ENCODE results near the gene MRPL41.
"Not testable (repeated sequence)": the region's sequence is repeated elsewhere in the genome, so short reads cannot be mapped to it uniquely, and the experiment has no call there.

MRPL41 gene

DNA sequence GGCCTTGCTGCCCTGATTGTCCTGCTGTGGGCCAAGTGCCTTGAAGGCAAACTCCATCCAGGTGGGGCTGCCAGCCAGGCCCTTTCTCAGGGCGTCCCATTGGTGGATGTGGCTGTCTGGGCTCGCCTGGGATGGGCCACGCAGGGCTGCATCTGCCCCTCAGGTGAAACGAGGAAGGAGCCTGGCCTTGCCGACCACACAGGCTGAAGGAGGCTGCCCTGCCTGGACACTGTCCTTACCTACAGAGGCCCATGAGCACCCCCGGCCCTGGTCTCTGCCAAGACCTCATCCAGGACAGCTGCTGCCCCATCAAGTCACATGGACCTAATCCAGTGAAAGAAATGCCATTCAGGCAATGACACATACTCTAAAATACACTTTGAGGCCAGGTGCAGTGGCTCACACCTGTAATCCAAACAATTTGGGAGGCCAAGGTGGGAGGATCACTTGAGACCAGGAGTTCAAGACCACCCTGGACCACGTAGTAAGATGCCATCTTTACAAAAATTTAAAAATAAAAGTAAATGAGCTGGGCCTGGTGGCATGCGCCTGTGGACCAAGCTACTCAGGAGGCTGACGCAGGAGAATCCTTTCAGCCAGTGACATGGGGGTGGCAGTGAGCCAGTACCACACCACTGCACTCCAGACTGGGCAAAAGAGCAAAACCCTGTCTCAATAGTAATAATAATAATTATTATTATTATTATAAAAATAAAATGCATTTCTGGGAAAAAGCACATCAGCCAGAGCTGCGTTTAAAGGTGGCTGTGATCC, 35.3 kb upstream of the MRPL41 start:
- no peak for DNase-seq
- TF ChIP-seq POLR2A (IDR thresholded peaks at IDR 0.05; ENCODE audit: low read length), result no peak
- TF ChIP-seq GATA1 (IDR thresholded peaks at IDR 0.05; ENCODE audit: low read depth, low read length), result no peak

DNA sequence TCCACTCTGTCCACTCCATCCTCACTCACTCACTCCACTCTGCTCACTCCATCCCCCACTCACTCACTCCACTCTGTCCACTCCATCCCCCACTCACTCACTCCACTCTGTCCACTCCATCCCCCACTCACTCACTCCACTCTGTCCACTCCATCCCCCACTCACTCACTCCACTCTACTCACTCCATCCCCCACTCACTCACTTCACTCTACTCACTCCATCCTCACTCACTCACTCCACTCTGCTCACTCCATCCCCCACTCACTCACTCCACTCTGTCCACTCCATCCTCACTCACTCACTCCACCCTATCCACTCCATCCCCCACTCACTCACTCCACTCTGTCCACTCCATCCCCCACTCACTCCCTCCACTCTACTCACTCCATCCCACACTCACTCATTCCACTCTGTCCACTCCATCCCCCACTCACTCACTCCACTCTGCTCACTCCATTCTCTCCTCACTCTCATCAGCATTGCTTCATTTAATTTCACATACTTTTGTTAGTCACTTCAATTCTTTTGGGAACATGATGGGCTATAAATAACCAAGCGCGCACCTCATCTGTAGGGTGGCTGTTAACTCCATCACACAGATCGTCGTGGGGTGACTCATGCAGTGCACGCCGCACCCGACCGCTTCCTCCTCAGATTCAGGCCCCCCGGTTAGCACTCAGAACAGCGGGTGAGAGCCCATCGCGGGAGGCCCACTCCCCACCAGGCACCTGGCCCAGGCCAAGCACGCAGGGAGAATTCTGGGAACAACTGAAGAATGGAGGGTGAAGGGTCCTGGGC, 32.8 kb upstream of the MRPL41 start:
- DNase-seq, result not testable (repeated sequence)

DNA sequence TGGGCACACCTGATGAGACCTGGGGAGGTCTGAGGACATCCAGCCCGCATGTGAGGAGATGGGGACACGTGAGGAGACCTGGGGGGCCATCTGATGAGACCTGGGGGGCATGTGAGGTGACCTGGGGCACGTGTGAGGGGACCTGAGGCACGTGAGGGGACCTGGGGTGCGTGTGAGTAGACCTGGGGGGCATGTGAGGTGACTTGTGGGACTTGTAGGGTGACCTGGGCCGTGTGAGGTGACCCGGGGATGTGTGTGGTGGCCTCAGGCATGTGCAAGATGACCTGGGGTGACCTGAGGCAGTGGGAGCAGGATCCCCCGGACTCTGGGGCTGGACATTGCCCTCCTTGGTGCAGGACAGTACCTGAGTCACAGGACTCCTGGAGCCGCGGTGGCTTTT, 32.1 kb upstream of the MRPL41 start:
- TF ChIP-seq GATA1 (IDR thresholded peaks at IDR 0.05; ENCODE audit: low read depth, low read length), result no peak
- no peak for TF ChIP-seq POLR2A (IDR thresholded peaks at IDR 0.05; ENCODE audit: low read length)
- no peak for DNase-seq

DNA sequence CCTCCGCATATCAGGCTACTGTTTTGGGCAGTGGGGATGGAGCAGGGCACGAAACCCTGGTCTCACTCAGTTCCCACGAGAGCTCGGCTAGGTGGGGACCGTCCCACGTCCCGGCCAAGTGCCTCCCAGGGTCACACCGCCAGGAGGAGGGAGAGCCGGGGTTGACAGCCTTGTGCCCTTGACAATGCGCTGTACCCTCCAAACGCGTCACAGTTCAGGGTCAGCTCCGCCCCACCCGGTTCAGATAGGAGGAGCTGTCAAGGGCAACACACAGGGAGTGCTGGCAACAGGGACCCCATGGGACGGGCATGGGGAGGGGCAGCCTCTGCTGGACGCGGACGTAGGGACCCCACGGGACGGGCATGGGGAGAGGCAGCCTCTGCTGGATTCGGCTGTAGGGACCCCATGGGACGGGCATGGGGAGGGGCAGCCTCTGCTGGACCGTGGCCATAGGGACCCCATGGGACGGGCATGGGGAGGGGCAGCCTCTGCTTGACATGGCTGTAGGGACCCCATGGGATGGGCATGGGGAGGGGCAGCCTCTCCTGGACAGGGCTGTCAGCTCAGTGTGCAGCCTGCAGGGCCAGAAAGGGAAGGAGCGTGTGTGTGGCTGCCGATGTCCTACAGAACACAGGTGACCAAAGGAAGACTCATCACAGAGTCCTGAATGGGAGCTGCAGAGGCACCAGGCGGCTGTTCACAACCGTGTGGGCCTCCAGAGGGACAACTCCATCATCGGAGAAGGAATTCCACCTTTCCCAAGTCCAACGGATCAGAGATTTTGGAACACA, 30.9 kb upstream of the MRPL41 start:
- TF ChIP-seq GATA1 (IDR thresholded peaks at IDR 0.05; ENCODE audit: low read depth, low read length) (no peak), POLR2A (IDR thresholded peaks at IDR 0.05; ENCODE audit: low read length) (no peak)
- no peak for DNase-seq

DNA sequence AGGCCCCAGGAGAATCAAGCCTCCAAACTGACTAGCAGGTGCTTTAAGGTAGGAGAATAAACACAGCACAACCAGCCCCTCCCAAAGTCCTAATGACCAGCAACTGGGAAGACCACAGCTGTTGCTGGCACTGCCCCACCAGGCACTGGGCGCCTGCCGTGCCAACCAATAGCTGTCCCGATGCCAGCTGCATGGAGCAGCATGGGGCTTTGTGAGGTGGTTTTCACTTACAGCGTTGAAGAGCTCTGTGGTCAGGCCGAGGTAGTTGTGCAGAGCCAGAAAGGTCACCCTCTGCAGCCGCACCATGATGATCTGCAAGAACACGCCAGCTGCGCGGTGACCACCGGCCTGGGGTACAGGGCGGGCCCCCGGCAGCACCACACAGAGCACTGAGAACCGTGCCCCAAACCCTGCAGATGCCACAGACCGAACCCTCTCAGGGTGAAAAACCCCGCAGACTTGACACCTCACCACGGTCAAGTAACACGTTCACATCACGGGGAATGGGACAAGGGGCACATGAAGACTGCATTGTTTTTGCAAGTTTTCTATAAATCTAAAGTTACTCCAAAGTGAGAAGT, 30.2 kb upstream of the MRPL41 start:
- DNase-seq, result no peak
- no peak for TF ChIP-seq GATA1 (IDR thresholded peaks at IDR 0.05; ENCODE audit: low read depth, low read length)
- no peak for TF ChIP-seq POLR2A (IDR thresholded peaks at IDR 0.05; ENCODE audit: low read length)

DNA sequence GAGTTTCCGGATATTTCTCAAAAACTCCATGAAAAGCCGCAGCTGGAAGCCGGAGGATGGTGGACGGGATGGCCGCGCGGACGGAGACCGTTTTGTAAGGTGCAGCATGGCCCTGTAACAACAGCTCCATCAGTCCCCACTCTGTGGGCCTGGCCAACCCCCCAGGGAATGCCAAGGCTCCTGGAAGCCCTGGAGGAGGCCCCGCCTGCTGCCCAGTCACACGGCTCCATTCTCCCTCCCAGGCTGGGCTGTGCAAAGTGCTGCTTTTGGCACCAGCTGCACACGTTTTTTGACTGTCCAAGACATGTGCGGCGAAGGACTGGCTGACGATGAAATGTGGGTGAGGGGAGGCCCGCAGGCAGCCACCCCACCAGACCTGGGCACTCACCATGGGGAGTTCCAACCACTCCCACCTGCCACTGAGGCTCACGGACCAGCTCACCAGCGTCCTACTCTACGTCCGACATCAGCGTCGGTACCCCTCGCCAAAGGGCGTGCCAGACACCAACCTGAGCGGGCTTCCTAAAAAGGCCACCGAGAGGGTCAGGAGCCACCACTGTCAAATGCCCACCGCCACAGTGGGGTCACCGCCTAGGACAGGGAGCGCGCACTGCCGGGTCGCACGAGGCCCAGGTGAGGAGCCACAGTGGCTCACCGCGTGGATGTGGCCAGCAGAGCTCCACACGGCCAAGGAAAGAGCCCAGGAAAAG, 28.8 kb upstream of the MRPL41 start:
- no peak for DNase-seq
- TF ChIP-seq POLR2A (IDR thresholded peaks at IDR 0.05; ENCODE audit: low read length) (no peak), GATA1 (IDR thresholded peaks at IDR 0.05; ENCODE audit: low read depth, low read length) (no peak)

DNA sequence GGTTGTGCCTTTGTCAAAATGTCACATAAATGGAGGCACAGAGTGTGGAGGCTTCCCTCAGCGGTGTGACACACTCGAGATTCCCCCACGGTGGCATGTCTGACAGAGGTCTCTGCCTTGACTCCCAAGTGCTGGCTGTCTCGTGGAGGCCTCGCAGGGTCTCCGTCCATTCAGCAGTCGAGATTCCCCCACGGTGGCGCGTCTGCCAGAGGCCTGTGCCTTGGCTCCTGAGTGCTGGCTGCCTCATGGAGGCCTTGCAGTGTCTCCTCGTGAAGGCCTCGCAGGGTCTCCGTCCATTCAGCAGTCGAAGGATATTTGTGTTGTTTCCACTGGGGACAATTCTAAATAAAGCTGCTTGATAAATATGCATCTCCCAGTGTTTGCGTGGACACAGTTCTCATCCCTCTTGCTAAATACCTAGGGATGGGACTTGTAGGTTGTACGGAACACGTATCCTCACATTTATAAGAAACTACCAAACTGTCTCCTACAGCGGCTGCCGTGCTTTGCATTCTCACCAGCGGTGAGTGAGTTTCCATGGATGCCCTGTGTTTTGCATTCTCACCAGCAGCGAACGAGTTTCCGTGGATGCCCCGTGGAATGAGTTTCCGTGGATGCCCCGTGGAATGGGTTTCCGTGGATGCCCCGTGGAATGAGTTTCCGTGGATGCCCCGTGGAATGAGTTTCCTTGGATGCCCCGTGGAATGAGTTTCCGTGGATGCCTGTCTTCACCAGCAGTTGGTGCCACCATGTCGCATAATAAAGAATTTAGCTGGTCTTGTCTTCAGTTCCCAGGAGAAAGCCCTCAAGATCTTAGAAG, 27.3 kb upstream of the MRPL41 start:
- no peak for DNase-seq

DNA sequence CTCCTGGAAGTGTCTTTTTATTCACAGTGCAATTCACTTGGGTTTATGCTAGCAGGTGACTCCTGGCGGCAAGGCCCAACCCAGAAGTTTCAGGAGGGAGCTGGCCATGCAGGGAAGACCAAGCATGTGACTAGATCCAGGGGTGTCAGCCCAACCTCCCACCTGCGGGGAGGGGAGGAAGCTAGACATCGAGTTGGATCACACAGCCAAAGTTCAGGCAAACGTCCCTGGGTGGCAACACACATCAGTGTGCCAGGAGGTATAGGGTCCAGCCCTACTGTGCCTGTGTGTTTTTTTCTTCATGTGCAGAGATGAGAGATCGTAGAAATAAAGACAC, 26.7 kb upstream of the MRPL41 start:
- DNase-seq, result no peak
- TF ChIP-seq GATA1 (IDR thresholded peaks at IDR 0.05; ENCODE audit: low read depth, low read length) (no peak), POLR2A (IDR thresholded peaks at IDR 0.05; ENCODE audit: low read length) (no peak)

More for the DNA sequence above, 27.3 kb upstream of the MRPL41 start:
- TF ChIP-seq GATA1 (IDR thresholded peaks at IDR 0.05; ENCODE audit: low read depth, low read length), result no peak
- no peak for TF ChIP-seq POLR2A (IDR thresholded peaks at IDR 0.05; ENCODE audit: low read length)

DNA sequence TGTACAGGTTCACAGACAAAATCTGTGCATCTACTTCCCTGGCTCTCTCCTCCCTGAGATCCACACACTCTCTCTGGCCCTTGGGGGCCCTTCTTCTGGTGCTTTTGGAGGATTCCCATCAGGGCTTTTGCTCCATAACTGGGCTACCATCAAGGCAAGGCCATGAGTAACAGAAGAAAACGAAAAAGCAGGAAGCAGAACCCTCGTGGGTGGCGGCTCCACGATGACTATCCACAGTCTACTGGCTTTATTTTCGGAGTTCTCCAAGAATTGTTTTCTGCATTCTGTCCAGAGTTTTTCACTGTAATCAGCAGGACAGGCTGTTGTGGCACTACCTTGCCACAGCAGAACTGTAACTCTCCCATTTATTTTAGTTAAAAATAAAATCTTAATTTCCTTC, 21.3 kb upstream of the MRPL41 start:
- TF ChIP-seq POLR2A (IDR thresholded peaks at IDR 0.05; ENCODE audit: low read length) (no peak), GATA1 (IDR thresholded peaks at IDR 0.05; ENCODE audit: low read depth, low read length) (no peak)
- no peak for DNase-seq

DNA sequence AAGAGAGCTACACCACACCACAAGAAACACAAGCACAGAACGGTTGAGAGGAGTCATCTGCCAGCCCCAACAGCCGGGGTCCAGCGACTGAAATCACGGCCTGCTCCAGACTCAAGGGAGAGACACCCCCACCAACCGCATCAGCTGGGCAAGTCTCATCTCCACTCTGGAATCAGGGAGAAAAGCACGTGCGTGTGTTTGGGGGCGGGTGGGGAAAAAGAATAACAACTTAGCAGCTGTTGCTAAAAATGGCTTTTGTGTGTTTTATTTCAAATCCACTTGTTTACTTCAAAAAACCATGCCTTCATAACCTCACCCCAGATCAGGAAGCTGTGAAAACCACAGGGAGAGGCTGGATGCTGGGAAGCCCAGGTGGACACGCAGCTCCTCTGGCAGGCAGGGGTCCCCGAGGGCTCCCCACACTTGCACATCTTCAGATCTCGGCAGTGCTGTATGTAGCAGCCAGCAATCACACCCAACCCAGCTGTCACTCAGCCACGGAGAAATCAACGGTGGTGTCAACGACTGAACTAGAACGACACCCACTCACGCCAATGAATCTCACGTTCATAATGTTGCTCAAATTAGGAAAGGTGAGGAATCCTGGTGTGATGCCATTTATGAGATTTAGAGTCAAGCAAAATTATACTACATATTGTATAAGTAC, 20.4 kb upstream of the MRPL41 start:
- no peak for DNase-seq
- no peak for TF ChIP-seq POLR2A (IDR thresholded peaks at IDR 0.05; ENCODE audit: low read length)
- TF ChIP-seq GATA1 (IDR thresholded peaks at IDR 0.05; ENCODE audit: low read depth, low read length), result no peak

DNA sequence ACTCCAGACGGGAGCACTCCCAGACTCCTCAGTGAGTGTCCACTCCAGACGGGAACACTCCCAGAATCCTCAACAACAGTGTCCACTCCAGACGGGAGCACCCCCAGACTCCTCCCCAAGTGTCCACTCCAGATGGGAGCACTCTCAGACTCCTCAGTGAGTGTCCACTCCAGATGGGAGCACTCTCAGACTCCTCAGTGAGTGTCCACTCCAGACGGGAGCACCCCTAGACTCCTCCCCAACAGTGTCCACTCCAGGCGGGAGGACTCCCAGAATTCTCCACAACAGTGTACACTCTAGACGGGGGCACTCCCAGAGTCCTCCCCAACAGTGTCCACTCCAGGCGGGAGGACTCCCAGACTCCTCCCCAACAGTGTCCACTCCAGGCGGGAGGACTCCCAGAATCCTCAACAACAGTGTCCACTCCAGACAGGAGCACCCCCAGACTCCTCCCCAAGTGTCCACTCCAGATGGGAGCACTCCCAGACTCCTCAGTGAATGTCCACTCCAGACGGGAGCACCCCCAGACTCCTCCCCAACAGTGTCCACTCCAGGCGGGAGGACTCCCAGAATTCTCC, 18.7 kb upstream of the MRPL41 start:
- not testable (repeated sequence) for DNase-seq

Measured in erythroblast (primary cell).